Eye (tissue), 1 donor: Measurements from ENCODE around the gene ARL6IP1.
A peak's percentile ranks its signal among the peaks of the same experiment; 100 is the strongest.

ENCODE experiments used
- DNase-seq: peaks from one replicate; pipeline ENCODE4 v3.0.0-alpha.2; 2015

Gene ARL6IP1

DNA sequence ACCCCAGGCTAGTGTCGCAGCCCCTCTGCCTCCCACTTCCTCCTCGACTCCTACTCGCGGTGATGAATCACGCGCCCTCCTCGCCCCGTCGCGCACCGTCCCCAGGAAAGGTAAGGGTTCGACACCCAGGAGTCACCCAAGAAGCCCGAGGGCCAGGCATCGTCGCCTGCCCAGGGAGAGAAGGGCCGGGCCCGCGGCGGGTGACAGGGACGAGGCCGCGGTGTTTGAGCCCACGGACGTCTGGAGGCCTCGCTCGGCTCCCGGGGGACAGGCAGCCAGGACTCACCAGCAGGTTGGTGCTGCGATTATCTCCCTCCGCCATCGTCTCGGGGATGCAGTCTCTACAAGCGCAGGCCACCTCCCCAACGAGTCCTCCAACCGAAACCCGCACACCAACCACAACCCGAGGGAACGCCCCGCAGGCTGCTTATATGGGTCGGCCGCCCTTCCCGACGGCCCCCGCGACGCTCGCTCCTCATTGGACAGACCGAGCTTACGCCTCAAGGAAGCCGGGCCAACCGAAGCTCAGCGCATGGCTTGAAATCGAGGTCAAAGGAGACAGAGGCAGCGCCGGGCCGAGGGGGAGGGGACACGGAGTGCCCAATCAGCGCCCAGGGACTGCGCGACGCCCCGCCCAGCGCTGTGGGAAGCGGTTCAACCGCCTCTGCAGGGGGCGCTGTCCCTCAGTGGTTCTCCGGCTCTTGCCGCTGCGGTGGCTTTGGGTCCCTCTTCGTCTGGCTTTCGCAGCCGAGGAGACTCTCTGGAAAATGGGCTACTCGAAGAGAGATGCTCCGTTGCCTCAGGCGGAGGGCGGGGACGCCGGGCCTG lies at the start of gene ARL6IP1:
Gene ARL6IP1 (minus strand): TSS at position 405 of the 828 bp plus-strand sequence. CDS start 83 bp downstream, at position 322.
- peak; percentile 100 for DNase-seq

DNA sequence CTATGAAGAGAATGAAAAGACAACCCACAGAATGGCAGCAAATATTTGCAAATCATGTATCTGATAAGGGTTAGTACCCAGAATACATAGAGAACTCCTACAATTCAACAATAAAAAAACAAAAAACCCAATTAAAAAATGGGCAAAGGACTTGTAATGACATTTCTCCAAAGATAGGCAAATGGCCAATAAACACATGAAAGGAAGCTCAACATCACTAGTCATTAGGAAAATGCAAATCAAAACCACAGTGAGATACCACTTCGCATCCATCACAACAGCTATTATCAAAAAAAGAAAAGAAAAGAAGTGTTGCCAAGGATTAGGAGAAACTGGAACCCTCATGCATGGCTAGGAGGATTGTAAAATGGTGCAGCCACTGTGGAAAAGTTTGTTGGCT lies 45.1 kb upstream of the ARL6IP1 start:
- DNase-seq = no peak

DNA sequence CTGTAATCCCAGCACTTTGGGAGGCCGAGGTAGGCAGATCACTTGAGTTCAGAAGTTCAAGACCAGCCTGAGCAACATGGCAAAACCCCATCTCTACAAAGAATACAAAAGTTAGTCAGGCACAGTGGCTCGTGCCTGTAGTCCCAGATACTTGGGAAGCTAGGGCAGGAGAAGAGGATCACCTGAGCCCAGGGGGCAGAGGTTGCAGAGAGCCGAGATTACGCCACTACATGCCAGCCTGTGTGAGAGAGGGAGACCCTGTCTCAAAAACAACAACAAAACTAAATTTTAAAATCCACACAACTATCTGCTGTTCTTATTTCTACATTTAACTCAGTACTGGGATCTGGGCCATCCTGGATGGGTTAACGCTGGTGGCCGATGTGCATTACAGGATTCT lies 41.2 kb upstream of the ARL6IP1 start:
- DNase-seq = no peak

DNA sequence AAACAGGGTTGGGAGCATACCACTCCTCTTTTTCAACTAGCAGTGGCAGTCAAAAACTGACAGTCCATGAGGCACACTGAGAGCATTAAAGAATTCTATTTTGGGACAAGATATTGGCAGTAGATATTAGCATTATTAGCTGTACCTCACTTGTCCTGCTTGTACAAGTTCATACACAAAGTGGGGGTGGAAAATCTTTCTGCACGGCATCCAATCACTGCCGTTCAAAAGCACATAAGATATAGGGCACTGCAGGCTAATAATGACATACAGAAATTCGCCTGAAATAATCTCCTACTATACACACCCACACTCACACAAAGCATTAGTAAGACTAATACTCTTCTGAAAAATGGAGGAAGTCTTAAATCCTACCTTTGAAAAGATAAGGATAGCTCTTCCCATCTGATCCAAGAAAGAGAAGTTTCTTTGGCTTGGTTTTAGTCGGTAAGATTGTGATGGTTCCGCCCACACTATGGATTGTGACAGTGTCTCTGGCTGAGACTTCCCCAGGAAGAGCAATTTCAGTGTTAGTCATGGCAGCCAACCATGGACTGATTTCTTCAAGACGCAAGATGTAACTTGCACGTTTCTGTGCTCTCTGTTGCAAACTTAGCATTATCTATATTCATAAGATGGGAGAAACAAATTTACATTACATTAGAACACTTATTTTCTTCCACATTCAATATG lies 40.6 kb upstream of the ARL6IP1 start:
- no peak for DNase-seq

DNA sequence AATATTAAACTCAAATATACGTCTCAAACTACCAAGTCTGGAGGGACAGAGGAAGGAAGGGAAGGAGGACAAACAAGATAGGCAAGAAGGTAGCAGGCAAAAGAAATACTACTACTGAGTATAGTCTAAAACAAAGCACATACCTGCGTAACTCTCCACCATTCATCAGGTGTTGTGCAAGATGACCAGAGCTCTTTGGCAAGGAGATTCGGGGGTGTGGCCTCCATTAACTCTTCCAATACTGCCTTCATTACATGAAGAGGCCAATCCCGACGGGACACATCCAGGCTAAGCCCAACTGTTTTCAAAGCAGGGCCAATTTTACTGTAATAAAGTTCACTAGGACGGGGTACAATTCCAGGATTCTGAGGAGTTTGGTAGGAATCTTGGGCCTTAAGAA lies 38.2 kb upstream of the ARL6IP1 start:
- no peak for DNase-seq

DNA sequence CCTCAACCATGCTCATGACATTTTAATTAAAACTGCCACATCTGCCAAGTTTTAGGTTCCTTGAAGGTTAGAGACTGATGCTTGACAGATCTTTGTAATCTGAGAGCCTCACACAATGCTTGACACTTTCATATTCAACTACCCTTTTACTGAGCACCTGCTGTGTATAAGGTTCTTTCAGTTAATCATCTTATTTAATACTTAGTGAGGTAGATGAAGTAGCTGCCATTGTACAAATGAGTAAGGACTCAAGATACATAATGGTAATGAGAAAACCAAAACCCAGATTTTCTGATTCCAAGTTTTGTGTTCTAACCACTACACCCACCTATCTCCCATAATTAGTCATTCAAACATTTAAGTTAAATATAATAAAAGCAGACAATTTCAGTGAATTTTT lies 35.4 kb upstream of the ARL6IP1 start:
- no peak for DNase-seq

DNA sequence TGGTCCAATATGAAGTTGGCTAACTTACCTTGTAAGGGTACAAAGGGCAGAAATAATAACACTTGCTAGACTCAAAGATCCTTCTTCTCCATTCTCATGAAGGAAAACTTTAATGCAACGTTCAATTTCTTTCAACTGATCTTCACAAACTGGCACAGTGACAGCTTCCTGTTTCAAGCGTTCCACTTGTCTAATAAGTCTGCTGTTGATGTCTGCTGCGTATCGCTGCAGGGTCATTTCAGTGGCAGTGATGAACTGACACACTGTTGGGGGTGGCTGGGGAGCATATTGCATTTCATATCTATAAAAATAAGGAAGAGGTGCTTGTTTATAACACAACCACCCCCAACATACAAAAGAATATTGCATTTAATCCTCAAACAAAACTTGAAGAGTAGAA lies 33.5 kb upstream of the ARL6IP1 start:
- DNase-seq = no peak

DNA sequence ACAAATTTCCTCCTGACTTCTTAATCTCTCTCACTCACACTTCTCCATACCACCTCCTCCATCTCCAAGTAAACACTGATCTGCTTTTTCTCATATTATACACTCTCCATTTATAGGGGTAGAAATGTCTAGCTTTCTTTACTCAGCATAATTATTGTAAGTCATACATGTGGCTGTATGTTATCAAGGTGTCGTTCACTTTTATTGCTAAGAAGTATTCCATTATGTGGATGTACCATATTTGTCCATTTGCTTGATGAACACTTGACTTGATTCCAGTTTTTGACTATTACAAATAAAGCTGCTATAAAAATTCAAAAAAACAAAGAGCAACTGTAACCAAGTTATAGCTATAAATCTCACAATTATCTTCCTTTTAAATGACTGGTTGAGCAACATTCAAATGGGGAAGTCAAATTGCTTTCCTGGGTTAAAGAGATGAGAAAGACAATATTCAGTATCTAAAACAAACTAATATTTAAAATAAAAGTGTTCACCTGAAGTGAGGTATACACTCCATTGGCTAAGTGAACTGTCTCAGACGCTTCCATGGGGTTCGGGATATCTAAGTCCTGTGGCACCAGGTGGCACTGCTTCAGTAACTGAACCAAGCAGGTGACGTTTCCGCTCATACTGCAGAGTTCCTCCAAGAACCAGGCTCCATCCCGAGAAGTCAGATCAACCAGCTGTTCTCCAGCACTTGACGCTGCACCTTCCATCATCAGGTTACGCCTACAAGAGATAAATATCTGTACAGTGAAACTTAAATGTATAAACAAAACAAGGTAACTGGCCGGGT lies 32.6 kb upstream of the ARL6IP1 start:
- DNase-seq = no peak

DNA sequence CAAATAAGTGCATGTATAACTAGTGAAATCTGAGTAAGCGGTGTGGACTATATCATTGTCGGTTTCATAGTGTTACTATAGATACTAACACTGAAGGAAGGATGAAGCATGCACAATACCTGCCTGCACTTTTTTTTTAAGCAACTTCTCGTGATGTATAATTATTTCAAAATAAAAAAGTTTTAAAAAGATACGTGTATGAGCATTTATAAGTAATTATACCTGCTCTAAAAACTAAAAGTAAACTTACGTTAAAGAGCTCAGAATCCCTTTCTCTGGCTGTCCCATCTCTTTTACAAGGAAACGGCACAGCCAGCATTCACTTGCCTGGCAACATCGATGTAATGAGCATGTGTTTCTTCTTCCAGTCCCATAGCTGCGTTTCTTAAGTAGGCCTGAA lies 31.3 kb upstream of the ARL6IP1 start:
- DNase-seq = no peak

DNA sequence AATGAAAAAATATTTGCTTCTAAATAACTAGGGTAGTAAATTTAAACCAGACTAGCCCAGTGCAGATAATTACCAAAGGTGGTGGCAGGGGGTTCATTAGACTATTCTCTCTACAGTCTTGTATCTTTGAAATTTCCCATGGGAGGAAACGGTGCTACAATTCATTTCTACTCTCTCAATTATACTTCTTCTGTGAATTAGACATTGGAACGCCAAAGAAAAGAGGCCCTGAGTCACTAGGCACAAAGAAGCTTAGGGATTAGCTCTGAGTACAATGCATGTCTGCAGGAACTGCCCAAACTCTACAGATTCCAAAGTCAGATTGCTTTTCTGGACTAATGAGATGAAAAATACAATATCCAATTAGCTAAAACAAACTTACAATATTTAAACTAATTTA lies 30.7 kb upstream of the ARL6IP1 start:
- DNase-seq = no peak

DNA sequence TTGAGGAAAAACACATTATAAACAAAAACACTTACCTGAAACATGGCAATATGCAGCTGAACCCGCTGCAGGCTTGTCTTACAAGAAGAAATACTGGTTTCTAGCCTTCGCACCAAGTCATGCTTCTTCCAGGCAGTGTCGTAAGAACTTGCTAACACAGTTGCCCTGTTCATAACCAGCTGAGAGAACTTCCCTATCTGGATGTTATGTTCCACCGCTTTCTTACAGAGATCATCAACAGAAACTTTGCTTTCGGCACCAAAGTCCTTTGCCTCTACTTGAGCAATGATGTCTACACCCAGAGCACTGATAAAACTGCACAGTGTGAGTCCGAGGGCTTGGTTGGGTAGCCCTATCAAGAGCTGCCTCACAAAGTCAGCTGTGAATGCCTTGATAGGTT lies 27.9 kb upstream of the ARL6IP1 start:
- DNase-seq = no peak

DNA sequence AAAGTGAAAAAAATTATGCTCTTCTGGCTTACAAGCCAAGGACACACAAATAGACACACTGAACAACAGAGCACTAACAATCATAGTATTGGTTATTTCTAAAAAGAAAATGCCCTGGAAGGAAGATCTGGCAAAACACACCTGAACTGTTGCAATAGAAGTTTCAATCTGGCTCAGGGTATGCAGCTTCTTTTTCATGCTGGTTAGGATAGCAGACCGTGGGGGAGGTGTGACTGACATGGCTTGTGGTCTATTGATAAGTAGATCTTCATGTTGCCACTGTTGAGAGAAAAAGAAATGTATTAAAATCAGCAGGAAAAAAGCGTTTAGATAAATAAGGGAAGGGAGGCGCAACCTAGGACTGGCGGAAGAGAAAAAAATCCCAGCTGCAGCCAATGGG lies 26.5 kb upstream of the ARL6IP1 start:
- no peak for DNase-seq

DNA sequence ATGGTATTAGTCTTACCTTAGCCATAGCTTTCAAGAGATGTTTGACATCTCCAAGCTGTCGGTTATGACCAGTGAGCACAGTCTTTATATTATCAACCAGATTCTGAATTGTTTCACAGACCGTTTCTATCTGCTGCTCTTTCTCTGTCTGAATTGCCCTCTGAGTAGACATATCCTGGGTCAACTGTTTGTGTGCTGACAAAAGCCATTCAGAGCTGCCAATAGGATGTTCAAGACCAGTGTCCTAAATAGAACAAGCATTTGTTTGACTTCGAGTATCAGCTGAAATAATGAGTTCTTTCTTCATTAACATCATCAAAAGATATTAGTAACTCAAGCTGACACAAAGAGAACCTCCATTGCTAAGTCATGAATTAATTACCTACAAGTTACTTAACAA lies 14.9 kb upstream of the ARL6IP1 start:
- DNase-seq = no peak

DNA sequence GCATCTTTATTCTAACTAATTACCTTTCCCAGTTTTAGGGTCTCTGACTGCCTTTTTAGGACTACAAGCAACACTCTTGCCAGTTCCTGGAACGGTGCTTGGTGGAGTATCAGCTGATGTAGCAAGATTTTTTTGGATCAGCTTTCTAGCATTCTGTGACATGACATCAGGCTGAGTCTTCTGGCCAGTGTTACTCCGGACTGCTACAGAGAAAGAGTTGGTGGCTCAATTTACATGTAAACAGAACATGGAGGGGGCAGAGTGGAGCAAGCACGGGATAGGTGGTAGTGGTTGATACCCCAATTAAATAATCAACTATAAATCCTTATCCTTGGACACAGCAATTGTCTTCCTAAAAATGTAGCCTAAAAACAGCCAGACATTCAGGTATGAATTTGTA lies 10.6 kb upstream of the ARL6IP1 start:
- DNase-seq = no peak

DNA sequence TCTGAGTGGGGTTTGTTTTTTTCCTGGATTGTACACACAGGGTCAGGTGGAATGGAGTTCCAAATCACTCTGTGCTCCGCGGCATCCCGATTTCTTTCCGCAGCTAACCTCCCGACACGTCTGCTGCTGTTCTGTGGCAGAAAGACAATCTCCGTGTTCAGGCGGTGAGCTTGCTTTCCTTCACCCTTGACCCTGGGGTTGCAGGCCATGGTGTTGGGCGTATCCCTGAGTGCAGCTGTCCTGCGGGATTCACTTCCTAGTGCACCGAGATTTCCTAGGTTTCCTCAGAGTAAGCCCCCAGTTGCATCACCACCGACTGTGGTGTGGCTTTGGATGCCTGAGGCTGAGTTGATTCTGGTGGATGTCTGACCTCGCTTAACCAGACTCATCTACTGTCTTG lies 7.8 kb upstream of the ARL6IP1 start:
- DNase-seq = no peak

DNA sequence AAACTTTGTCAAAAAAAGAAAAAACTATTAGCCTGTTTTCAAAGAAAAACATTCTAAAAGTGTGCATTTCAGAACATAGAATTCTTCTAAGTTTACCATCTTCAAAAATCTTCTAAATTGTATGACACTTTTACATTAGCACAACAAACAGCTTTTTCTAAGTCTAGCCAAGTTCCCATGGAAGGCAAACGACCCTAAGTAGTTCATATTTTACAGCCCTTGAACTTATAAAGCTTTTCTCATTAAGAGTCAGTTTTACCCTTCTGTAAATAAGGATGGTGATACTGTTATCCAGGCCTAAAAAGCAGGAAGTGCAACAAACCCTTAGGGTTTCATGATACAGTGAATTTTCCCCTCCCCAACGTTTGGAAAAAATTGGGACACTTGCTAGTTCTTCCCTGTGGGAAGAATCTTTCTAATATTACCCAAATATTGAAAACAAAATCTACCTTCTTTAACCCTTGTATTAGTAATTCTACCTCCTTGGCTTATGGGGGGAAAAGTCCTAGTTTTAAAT lies 4.0 kb upstream of the ARL6IP1 start:
- no peak for DNase-seq

DNA sequence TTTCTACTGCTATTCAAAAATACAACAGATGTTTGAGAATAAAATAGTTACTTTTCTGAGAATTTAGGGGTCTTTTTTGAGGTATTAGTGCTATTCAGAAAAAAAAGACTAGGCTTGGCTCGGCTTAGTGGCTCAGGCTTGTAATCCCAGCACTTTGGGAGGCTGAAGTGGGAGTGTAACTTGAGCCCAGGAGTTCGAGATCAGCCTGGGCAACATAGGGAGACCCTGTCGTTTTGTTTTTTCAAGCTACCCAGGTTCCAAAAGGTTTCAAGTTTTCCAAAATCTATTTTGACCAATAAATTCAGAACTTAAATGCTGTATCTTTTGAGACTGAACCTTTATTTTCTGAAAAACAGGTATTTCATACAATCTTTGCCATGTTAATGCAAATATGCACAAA lies 3.2 kb upstream of the ARL6IP1 start:
- DNase-seq = no peak

DNA sequence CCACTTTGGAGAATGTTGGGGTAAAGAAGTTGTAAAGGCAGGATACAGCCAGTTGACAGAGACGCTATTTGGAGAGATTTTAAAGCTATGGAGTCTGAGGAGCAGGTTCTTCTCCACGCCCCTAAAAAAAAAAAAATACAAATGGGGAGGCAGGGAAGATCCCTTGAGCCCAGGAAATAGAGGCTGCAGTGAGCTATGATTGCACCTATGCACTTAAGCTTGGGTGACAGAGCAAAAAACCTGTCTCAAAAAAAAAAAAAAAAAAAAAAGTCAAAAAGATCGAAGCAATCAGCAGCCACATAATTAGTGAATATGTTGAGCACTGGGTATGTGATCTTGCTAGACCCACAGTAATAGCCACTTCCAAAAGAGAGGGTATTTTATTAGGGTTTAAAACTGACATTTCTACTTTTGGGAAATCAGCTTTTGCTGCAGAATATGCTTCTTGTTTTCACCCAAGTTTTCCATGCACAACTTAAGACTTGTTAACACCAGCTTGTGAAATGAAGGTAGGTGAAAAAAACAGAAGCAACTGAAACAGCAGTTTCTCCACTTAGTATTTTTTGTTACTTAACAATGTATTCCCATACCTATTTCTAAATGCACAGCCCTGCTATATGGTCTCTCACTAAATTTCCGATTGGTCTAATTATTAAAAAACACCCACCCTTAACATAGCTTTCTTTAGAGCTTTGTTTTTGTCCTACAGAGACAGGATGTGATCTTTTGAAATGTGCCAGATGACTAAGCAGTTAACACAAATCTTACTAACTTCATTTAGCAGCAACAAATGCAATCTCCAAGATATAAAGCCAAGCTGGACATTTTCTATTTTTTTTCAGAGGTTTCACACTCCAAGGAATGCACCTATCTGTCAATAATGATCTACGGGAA lies 2.5 kb upstream of the ARL6IP1 start:
- DNase-seq = no peak

DNA sequence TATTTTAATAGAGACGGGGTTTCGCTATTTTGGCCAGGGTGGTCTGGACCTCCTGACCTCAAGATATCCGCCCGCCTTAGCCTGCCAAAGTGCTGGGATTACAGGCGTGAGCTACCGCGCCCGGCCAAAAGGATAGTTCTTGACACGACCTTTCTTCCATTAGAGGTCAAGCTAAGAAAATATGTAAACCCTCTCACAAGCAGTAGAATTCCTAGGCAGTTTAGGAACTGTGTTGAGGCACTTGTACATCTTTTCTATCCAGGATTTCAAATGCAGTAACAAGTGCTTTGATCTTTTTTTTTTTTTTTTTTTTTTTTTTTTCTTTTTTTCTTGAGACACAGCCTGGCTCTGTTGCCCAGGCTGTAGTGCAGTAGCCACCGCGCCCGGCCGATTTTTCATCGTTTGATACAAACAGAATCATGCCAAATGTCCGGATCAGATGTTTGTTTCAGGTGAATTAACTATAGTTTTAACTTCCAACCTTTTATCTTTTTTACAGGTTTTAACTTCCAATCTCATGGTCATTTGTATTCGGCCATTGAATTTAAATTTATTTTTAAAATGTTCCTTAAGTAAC lies 1.5 kb upstream of the ARL6IP1 start:
- DNase-seq = no peak

DNA sequence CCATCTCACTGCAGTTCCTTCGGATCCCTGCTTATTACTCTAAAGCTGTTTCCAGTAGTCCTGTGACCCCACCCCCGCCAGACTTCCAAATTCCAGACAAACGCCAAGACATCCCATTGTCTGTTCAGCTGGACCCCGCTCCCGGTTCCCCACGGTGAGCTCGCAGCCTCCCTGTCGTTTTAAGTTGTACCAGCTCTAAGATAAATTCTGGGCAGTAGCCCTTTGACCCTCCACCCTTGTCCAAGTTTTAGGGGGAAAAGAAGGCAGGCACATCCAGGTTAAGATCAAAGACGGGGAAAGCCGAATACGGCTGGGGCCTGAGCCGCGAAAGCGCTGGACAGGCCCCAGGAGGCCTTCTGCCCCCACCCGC lies 589 bp downstream of the ARL6IP1 start:
- peak; percentile 66 for DNase-seq

DNA sequence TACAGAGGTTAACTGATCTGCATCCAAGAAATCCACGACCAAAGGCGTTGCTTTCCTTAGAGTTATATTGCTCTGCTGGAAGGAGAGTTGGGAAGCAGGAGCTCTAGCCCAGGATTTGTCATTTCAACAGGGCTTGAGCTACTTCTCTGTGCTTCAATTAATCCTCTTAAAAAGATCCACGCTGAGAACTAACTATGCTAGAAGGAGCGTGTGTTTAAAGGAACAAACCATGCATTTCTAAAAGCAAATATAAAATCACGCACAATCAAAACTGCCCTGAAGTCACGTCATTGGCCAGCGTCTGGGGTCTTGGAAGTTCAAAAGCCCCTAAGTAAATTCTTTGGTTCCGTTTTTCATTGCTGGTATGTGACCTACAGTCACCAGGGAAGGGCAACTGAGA lies 1.1 kb downstream of the ARL6IP1 start:
- peak; percentile 54 for DNase-seq

DNA sequence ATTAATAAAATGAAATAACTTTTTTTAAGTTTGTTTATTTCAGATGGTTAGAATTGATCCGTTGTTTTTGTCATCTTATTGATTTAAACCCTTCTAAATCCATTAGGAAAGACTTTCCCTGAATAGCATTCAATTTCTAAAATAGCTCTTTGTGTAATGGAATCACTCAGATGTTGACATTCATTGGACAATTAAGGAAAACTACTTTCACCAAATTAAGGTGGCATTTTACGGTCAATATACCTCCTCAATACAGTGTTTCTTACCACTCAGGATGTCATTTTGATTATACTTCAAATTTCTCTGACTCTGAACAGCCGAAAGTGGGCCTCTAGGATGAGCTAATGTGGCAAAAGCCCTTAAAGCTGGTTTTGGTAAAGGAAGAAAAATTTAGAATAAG lies 1.8 kb downstream of the ARL6IP1 start:
- DNase-seq = no peak
